HepG2 (cell line): Measurements from ENCODE around the gene MSI2. TPM values are rescaled to one million over a fixed set of nuclear protein-coding genes. Genes with fewer than 3 reads are reported as not detected.

Experiments used
- CBX2 ChIP-seq, 2 experiments: fragments of 200-600 bp in 1 of 2; sonication (generic); formaldehyde crosslinking in 1 of 2; IDR thresholded peaks; 2 replicates each; pipeline versions ENCODE4 v1.7.0 to v1.8.1; 2018 to 2022; ENCODE audit warnings: low read depth in 2 of 2, low read length in 1 of 2, mild to moderate bottlenecking in 1 of 2, missing genetic modification reagents in 1 of 2
- EP300 ChIP-seq, 3 experiments: sonication (generic) in 1 of 3; formaldehyde crosslinking in 1 of 3; IDR thresholded peaks; 2 replicates each; pipeline versions ENCODE4 v1.5.1 to v1.6.1; 2011 to 2020; ENCODE audit warnings: low read depth in 2 of 3, low read length in 2 of 3, borderline replicate concordance in 1 of 3, improper control_type of control experiment in 1 of 3, mild to moderate bottlenecking in 1 of 3, missing genetic modification reagents in 1 of 3, moderate library complexity in 1 of 3
- ETV6 ChIP-seq: sonication (generic); formaldehyde crosslinking; conservative IDR thresholded peaks from 2 replicates; pipeline ENCODE4 v1.4.0; 2020; ENCODE audit warnings: missing genetic modification reagents
- FLYWCH1 ChIP-seq: sonication (generic); formaldehyde crosslinking; IDR thresholded peaks from 2 replicates; pipeline ENCODE4 v1.8.1; 2023; ENCODE audit warnings: mild to moderate bottlenecking, missing genetic modification reagents
- GABPA ChIP-seq, 2 experiments: IDR thresholded peaks; 2 replicates each; pipeline ENCODE4 v1.6.1; 2011 to 2016; ENCODE audit warnings: low read depth in 2 of 2, low read length in 1 of 2, missing biosample characterization in 1 of 2, missing genetic modification characterization in 1 of 2
- GTF2F1 ChIP-seq: fragments of 150-350 bp; IDR thresholded peaks from 2 replicates; pipeline ENCODE4 v1.6.1; 2014; ENCODE audit warnings: low read length
- MLXIP ChIP-seq: sonication (generic); formaldehyde crosslinking; IDR thresholded peaks from 2 replicates; pipeline ENCODE4 v1.9.0; 2021; ENCODE audit warnings: missing genetic modification reagents, borderline replicate concordance
- RFX5 ChIP-seq: IDR thresholded peaks from 2 replicates; pipeline ENCODE4 v1.6.1; 2011; ENCODE audit warnings: low read depth, low read length, improper control_type of control experiment
- SMAD9 ChIP-seq: sonication (generic); formaldehyde crosslinking; IDR thresholded peaks from 2 replicates; pipeline ENCODE4 v1.5.1; 2020; ENCODE audit warnings: mild to moderate bottlenecking, missing genetic modification reagents
- SP140L ChIP-seq: sonication (generic); formaldehyde crosslinking; IDR thresholded peaks from 2 replicates; pipeline ENCODE4 v1.4.0; 2020; ENCODE audit warnings: missing genetic modification reagents, borderline replicate concordance
- THAP11 ChIP-seq: IDR thresholded peaks from 2 replicates; pipeline ENCODE4 v1.6.1; 2016; ENCODE audit warnings: missing biosample characterization, missing genetic modification reagents
- ZBED4 ChIP-seq: sonication (generic); formaldehyde crosslinking; IDR thresholded peaks from 2 replicates; pipeline ENCODE4 v1.4.0; 2020; ENCODE audit warnings: missing genetic modification reagents, borderline replicate concordance
- ZFAT ChIP-seq: sonication (generic); formaldehyde crosslinking; conservative IDR thresholded peaks from 2 replicates; pipeline ENCODE4 v1.8.1; 2023; ENCODE audit warnings: missing genetic modification reagents, inconsistent platforms
- ZNF160 ChIP-seq: sonication (generic); formaldehyde crosslinking; IDR thresholded peaks from 2 replicates; pipeline ENCODE4 v1.8.0; 2022; ENCODE audit warnings: mild to moderate bottlenecking, inconsistent platforms, missing genetic modification reagents
- ZNF235 ChIP-seq: sonication (generic); formaldehyde crosslinking; IDR thresholded peaks from 2 replicates; pipeline ENCODE4 v1.8.1; 2023; ENCODE audit warnings: mild to moderate bottlenecking, missing genetic modification reagents, borderline replicate concordance
- ZNF350 ChIP-seq: sonication (generic); formaldehyde crosslinking; IDR thresholded peaks from 2 replicates; pipeline ENCODE4 v1.4.0; 2020; ENCODE audit warnings: mild to moderate bottlenecking, low read depth, missing genetic modification reagents, borderline replicate concordance
- ZNF564 ChIP-seq: sonication (generic); formaldehyde crosslinking; IDR thresholded peaks from 2 replicates; pipeline ENCODE4 v1.8.1; 2023; ENCODE audit warnings: mild to moderate bottlenecking, missing genetic modification reagents
- ZNF652 ChIP-seq: IDR thresholded peaks from 2 replicates; pipeline ENCODE4 v1.6.1; 2016; ENCODE audit warnings: low read depth, borderline replicate concordance
- ZNF772 ChIP-seq: sonication (generic); formaldehyde crosslinking; IDR thresholded peaks from 2 replicates; pipeline ENCODE4 v1.5.0; 2020; ENCODE audit warnings: mild to moderate bottlenecking, missing genetic modification reagents
- ZNF792 ChIP-seq: IDR thresholded peaks from 2 replicates; pipeline ENCODE4 v1.6.1; 2016
- ZSCAN20 ChIP-seq: sonication (generic); formaldehyde crosslinking; IDR thresholded peaks from 2 replicates; pipeline ENCODE4 v1.4.0; 2020; ENCODE audit warnings: missing genetic modification reagents, mild to moderate bottlenecking, borderline replicate concordance
- ZSCAN22 ChIP-seq: sonication (generic); formaldehyde crosslinking; IDR thresholded peaks from 2 replicates; pipeline ENCODE4 v1.4.0; 2020; ENCODE audit warnings: mild to moderate bottlenecking, missing genetic modification reagents
- polyA plus RNA-seq, 8 experiments: library from polyadenylated mRNA; depleted of rRNA in 3 of 8; stranded (reverse) in 7 of 8; unstranded in 1 of 8; fragments of >200 nt; fragmentation: Illumina TruSeq in 4 of 8; extraction: Trizol in 4 of 8; gene quantifications; 2 replicates each; pipeline versions ENCODE4 v1.2.1 to v1.2.3, GENCODE V29; 2011 to 2016; ENCODE audit warnings: low read depth in 4 of 8, missing spikeins in 1 of 8, mixed read lengths in 1 of 8; ENCODE audit not compliant: insufficient read depth in 1 of 8
- total RNA-seq, 5 experiments: library from RNA; depleted of rRNA; stranded (reverse); fragments of >200 nt; fragmentation: Illumina TruSeq; extraction: Trizol; gene quantifications; 2 replicates each; pipeline ENCODE4 v1.2.3, GENCODE V29; 2016; ENCODE audit warnings: low read depth in 1 of 5

Gene MSI2
- total and polyA plus RNA-seq, 2 of the 13 experiments (the other 11 are each of a cell fraction or from before 2014, with no cell fraction given) = 77.5 to 78.4 TPM

GRCh38 chr17:57517632-57518456, 261.5 kb downstream of the MSI2 start (continued):
- TF ChIP-seq GTF2F1 (no peak), EP300 (IDR thresholded peaks at IDR 0.05; ENCODE audit: low read depth in 2 of 2, low read length in 2 of 2) (peak; percentile 86 to 98; a peak in 3 of 4 replicates), EP300 (CRISPR knock-in tag; IDR thresholded peaks at IDR 0.05; ENCODE audit: borderline replicate concordance) (peak; percentile 97), ZSCAN22 (CRISPR knock-in tag) (0 out of 2 replicates have a peak, but pooled peaks have one; percentile 50), THAP11 (CRISPR knock-in tag) (peak; percentile 72), ZSCAN20 (no peak), SP140L (CRISPR knock-in tag) (0 out of 2 replicates have a peak, but pooled peaks have one; percentile 53), ZNF772 (0 out of 2 replicates have a peak, but pooled peaks have one; percentile 39), SMAD9 (CRISPR knock-in tag) (no peak), ZNF564 (CRISPR knock-in tag) (no peak; the same call in 1 of the 2 replicates), ZNF792 (CRISPR knock-in tag) (peak; percentile 87; the same call in 1 of the 2 replicates), ZNF350 (CRISPR knock-in tag) (peak; percentile 92), ZBED4 (CRISPR knock-in tag) (peak; percentile 84; the same call in 1 of the 2 replicates), ZFAT (CRISPR knock-in tag) (no peak), GABPA (IDR thresholded peaks at IDR 0.05; ENCODE audit: low read depth, low read length) (no peak), GABPA (CRISPR knock-in tag; IDR thresholded peaks at IDR 0.05; ENCODE audit: low read depth) (peak; percentile 71), RFX5 (no peak), MLXIP (CRISPR knock-in tag) (no peak), ZNF235 (CRISPR knock-in tag) (no peak), ZNF652 (CRISPR knock-in tag) (peak; percentile 46; the same call in 1 of the 2 replicates), ZNF160 (CRISPR knock-in tag) (0 out of 2 replicates have a peak, but pooled peaks have one; percentile 1), CBX2 (IDR thresholded peaks at IDR 0.05; ENCODE audit: low read depth, low read length) (no peak), CBX2 (CRISPR knock-in tag; IDR thresholded peaks at IDR 0.05; ENCODE audit: low read depth) (no peak), FLYWCH1 (CRISPR knock-in tag) (no peak), ETV6 (CRISPR knock-in tag) (no peak)
